Parietal lobe (tissue), 2 donors: ENCODE results near the gene ARSA. TPM values are rescaled to one million over a fixed set of nuclear protein-coding genes. Genes with fewer than 3 reads are reported as not detected.

ENCODE experiments used
- small RNA-seq: library from RNA; depleted of rRNA; stranded (forward); fragments of <200 nt; gene quantifications from one replicate; pipeline ENCODE3, GENCODE V24; 2014; ENCODE audit warnings: low replicate concordance
- total RNA-seq: library from RNA; depleted of rRNA; stranded (reverse); fragments of >200 nt; gene quantifications from one replicate; pipeline ENCODE4 v1.2.3, GENCODE V29; 2014

ARSA gene
- 8.1 TPM for total RNA-seq

DNA sequence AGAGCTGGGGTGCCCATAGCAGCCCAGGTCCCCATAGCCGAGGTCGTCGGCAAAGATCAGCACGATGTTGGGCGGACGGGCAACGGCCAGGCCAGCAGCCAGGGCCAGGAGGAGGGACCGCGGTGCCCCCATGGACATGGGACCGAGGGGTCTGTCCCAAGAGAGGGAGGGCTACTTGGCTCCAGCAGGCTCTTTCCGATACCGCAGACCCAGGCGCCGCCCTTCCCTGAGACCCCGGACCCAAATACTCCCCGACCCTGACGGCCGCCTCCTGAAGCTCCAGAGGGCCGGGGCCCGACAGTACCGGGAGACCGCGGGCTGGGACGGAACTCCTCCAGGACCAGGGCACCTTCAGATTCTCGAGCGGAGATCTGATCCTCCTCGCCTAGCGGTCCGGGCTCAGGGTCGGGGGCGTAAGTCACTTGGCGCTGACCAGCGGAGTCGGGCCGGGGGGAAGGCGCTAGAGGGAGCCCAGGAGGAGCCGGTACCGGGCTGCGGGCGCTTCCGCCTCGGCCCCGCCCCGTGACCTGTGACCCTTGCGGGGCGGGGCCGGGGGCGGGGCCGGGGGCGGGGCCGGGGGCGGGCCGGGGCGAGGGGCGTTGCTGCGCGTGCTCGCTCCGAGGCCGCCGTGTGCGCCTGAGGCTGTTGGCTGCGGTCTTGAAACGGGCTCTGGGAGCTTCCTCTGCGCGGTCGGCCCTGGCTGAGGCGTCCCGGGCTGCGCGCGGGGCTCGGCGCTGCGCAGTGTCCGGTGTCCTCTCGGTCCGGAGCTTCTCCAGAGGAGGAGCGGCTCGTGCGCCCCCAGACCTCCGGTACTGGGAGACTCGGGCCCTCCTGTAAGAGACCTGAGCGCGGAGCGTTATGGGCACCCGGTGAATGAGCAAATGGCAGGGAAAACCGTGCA, at the start of gene ARSA:
ARSA (minus strand) TSS at position 511 of the 901 bp plus-strand sequence; CDS start at position 138, 373 bp downstream.

GRCh38 chr22:50672471-50673230, 44.7 kb upstream of the ARSA start, which contains the start of gene SHANK3:
SHANK3 (plus strand) TSS chr22:50672823.

GRCh38 chr22:50600538-50600937, 27.4 kb downstream of the ARSA start, which contains the start of gene MAPK8IP2:
MAPK8IP2 (plus strand) TSS chr22:50600793; CDS start chr22:50600819, 26 bp downstream.

GRCh38 chr22:50582493-50583293, 45.3 kb downstream of the ARSA start, which contains the start of gene CHKB:
CHKB (minus strand) TSS chr22:50582849; CDS start chr22:50582781, 68 bp downstream.

DNA sequence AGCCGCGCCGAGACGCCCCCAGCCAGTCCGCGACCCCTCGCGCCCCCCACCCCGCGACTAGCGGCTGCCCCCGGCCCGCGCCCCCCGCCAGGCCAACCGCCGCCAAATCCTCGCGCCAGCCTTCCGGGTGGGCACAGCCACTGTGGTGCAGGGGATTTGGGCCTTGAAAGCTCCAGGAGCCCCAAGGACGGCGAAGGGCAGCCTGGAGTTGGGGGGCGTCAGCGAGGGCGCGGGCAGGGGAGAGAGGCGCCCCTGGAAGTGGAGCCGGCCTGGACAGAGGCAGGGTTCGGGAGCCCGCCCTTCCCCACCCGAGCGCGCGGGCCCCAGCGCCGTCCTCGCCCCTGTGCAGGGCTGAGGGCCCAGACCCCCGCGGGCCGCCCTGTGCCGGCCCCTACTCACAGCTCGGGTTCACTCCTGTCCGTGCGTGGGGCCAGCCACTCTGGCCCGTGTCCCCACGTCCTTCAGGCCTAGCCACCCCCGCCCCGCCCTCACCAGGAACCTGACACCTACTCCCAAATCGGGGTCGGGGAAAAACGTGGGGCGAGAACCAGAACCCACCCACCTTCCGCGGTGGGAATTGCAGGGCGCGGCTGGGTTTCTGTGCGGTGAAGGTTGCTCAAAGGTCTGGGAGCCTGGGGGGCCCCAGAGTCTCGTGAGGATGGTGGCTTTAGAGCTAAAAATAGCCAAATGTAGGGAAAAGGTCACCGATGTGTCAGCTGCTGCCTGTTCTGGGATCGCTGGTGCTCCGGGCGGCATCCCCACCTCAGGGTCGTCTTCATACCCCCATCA, 49.8 kb downstream of the ARSA start, which contains the start of gene CPT1B:
CPT1B (minus strand) TSS at position 441 of the 789 bp plus-strand sequence. CDS start 512 bp downstream, outside the sequence.

Small RNA genes within 50 kb of the gene (small RNA-seq; reads per million reads assigned to genes)
- gene RF00019, result not detected

Other genes with a start within 250 kb of the ARSA start
- 131 TPM for gene SBF1, start 153.1 kb downstream of the ARSA start, total RNA-seq
- under 0.01 TPM for gene ADM2, start 146.6 kb downstream of the ARSA start, total RNA-seq
- not detected for gene MIOX, start 141.3 kb downstream of the ARSA start, total RNA-seq
- 22.2 TPM for gene LMF2, start 120.5 kb downstream of the ARSA start, total RNA-seq
- gene NCAPH2, start 119.9 kb downstream of the ARSA start, total RNA-seq, result 59.2 TPM
- gene SCO2, start 102.6 kb downstream of the ARSA start, total RNA-seq, result 1.3 TPM
- 1.3 TPM for gene TYMP, start 98.1 kb downstream of the ARSA start, total RNA-seq
- gene KLHDC7B, start 82.3 kb downstream of the ARSA start, total RNA-seq, result not detected
- gene SYCE3, start 65.2 kb downstream of the ARSA start, total RNA-seq, result not detected
- gene CPT1B, start 49.7 kb downstream of the ARSA start, total RNA-seq, result 18.2 TPM
- 46.6 TPM for gene CHKB, start 45.3 kb downstream of the ARSA start, total RNA-seq
- gene MAPK8IP2, start 27.4 kb downstream of the ARSA start, total RNA-seq, result 70.4 TPM
- gene SHANK3, start 44.7 kb upstream of the ARSA start, total RNA-seq, result 9.7 TPM
- gene ACR, start 110.1 kb upstream of the ARSA start, total RNA-seq, result not detected
- gene RABL2B, start 155.5 kb upstream of the ARSA start, total RNA-seq, result 24.4 TPM